HUDEP-2 (cell line): ENCODE data around the gene MAGI2.

Experiments
- DNase-seq, 76 experiments: peaks; one replicate each; lab custom pipeline; 2025; ENCODE audit not compliant: unreplicated experiment in 76 of 76; lab: John Stamatoyannopoulos, UW

MAGI2 gene

GRCh38 chr7:78450706-78451105, 1002.8 kb downstream of the MAGI2 start:
- no peak for DNase-seq

- DNase-seq, result peak in 69 of 76 experiments; percentile 1 to 85 (median 40)
Measured at GRCh38 chr7:78448911-78449310, 1004.6 kb downstream of the MAGI2 start.

GRCh38 chr7:78444267-78444666, 1009.2 kb downstream of the MAGI2 start:
- DNase-seq, result no peak

GRCh38 chr7:78443811-78444210, 1009.7 kb downstream of the MAGI2 start:
- DNase-seq, result no peak

DNA sequence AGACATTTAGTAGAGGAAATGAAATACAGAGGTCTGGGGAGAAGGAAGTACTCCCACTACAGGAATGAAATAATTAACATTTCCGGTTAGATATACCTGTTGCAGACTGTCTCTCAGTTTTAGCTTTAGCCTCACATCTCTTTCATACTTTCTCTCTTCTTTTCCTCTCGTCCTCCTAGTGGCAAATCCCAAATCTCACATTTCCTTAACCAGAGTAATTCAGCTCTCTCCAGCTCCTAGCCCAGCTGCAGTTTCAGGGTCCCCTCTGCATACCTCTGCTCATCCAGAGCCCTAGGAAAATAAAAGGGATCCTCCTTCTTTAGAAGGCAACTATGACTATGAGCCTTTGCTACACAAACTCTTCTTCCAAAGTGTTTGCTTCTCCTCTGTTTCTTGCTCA, 1011.7 kb downstream of the MAGI2 start:
- DNase-seq, result no peak

- DNase-seq, result peak in 1 of 76 experiments; percentile 1
Measured at GRCh38 chr7:78438433-78438832, 1015.0 kb downstream of the MAGI2 start.

DNA sequence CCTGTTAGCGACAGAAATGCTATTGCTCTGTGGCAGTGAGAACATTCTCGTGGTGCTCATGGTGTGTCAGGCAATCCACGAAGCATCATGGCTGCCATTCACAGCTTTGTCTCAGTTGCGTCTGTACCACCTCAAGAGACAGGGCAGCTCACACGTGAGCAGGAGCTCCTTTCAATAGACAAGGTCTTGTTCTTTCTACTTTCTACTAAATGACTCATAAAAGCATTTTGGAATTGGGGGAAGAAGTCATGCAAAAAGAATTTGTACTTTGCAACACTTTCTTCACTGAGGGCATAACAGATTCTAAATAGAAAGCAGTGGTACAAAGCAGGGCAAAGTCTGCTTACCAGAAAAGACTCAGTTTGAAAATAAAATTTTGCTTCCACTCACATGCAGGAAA, 1016.3 kb downstream of the MAGI2 start:
- no peak for DNase-seq

DNA sequence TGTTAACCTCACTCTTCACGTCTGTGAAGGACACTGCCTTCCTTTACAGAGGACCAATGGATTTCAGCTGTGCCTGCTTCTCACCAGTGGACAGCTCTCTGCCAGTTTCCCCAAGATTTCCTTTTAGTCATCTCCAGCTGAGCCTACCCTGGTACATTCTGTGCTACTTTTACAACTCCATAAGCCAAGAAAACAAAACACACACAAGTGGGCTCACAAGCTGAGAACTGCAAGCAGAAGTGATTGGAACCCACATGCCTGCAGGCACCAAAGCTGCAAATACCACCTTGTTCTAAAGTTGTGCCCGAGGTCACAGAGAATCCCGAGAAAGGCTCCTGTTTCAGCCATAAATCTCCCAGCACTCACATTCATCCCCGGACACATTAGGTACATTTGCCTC, 1018.1 kb downstream of the MAGI2 start:
- DNase-seq, result no peak

DNA sequence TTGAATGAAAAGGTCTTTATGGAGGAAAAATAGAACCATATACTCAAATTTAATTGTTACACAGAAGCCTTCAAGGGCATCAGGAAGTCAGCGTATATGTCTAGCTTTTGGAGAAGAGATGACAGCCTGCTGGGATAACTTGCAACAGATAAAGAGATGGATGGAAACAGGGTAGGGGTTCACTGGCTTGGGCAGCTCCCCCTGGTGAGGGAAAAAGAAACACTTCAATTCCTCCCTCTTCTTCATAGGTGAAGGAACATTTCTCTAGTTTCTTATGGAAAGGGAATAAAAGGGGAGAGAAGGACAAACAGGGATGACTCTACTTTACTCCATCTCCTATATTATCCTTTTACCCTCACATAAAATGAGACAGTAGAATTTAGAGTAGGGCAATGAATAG, 1019.2 kb downstream of the MAGI2 start:
- DNase-seq, result no peak

DNA sequence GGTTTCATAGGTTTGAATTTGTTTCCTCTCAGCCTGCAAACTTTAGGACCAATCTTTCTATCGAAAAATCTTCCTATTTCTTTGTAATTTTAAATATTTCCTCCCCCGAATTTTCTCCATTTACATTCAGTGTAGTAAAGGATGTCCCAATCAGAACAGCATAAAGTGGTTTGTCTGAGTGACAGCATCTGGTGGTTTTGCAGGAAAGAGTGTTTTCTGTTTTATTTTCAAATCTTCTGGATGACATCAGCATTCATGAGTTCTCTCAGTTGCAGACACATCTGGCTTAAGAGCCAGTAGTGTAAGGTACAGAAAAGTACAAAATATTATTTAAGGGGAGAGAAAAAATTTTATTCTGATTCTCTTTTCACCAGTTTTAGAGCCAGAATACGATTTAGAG, 1020.0 kb downstream of the MAGI2 start:
- no peak for DNase-seq

DNA sequence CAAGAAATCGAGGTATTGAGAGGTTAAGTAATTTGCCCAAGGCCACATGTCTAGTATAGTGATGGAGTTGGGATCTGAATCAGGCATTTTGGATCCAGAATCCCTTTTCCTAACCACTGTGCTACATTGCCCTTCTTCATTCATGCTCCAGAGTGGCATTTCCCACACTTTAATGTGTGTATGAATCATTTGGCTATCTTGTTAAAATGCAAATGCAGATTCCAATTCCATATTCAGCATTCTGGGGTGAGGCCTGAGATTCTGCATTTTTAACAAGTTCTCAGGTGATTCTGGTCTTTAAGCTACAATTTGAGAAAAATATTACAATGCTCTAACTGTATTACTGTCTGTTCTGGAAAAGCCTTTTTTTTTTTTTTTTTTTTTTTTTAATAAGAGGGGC, 1023.6 kb downstream of the MAGI2 start:
- DNase-seq, result no peak

GRCh38 chr7:78427209-78427608, 1026.3 kb downstream of the MAGI2 start:
- no peak for DNase-seq

DNA sequence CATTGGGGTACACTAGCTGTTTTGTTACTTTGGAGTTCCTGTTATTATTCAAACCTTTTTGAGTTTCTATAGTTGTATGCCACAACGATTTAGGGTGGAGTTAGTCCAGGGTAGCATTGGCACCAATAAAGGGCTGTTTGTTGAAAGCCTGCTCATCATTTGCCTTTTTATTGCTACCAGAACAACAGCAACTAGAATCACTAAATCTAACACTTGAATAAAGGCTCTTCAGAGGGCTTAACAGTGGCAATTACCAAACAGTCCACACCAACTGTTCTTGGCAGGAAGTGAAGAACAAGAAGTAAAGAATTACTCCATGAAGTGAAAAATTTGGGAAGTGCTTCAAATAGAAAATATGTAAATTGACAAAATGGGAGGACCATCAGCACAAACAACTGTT, 1033.5 kb downstream of the MAGI2 start:
- DNase-seq, result no peak

- no peak for DNase-seq
Measured at GRCh38 chr7:78417180-78417853, 1036.2 kb downstream of the MAGI2 start.

GRCh38 chr7:78413568-78413967, 1039.9 kb downstream of the MAGI2 start:
- DNase-seq, result no peak

- DNase-seq, result no peak
Measured at GRCh38 chr7:78412216-78412858, 1041.1 kb downstream of the MAGI2 start.

DNA sequence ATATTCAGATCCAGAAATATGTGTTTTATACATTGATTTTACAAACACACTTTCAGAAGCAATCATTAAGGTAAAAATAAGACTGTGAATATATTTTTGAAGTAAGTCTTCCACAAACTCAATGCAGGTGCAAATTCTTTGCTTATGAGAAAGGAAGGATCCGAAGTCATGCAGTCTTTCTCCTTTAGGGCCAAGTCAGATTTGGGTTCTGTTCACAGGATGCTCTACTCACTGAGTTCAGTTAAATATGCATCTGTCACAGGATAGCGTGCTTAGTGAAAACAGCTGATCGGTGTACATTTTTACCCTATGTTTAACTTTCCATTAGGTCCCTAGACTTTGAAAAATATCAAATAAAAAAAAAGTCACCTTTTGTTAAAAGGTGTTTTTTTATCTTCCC, 1046.4 kb downstream of the MAGI2 start:
- no peak for DNase-seq

DNA sequence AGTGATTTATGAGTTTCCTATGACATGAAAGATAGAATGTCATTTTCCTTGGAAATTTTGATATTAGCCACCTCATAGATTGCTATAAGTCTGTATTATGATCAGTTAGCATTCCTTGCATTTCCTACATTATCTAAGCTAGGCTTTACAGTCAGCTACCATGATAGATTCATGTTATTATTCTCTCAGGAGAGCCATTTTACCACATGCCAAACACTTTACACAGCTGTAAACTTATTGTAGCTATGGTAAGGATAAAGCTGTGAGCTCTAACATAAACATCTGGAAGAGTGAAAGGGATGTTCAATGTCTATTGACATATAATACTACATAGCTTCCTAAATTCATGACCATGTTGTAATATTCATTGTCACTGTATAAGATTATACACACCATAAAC, 1046.9 kb downstream of the MAGI2 start:
- DNase-seq, result no peak

- DNase-seq, result no peak
Measured at GRCh38 chr7:78402096-78402495, 1051.4 kb downstream of the MAGI2 start.

GRCh38 chr7:78400038-78400437, 1053.4 kb downstream of the MAGI2 start:
- DNase-seq, result no peak

- no peak for DNase-seq
Measured at GRCh38 chr7:78399033-78399769, 1054.3 kb downstream of the MAGI2 start.

DNA sequence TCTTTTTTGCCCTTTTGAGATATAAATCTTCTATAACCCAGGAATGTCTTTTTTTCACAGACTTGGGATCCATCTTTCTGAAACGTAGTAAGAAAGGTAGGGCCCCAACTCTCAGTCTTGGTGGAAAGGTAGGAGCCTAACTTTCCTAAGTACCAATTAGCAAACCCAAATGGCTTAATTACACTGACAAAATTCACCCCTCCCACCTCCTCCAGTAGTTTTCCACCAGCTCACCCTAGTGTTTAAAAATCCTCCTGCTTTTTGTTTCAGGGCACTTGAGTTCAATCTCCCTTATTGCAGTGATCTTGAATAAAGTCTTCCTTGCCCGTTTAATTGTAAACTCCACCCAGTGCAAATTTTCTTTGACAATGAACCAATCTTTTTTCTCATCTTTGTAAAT, 1054.9 kb downstream of the MAGI2 start:
- no peak for DNase-seq
